Measurements from ENCODE around the gene NT5M.

NT5M gene

GRCh38 chr17:17354560-17355349 lies 51.6 kb downstream of the NT5M start:
- H3K27ac Mint-ChIP-seq: no peak overlapping the region
- H3K27me3 Mint-ChIP-seq (ENCODE audit: low read depth, poor library complexity): peaks cover 12% of the 10 kb centered on the region
- no peak overlapping the region for H3K4me3 Mint-ChIP-seq
- H3K4me1 Mint-ChIP-seq: peaks cover 13% of the 10 kb centered on the region
- peak; percentile 94 for TF ChIP-seq CTCF (IDR thresholded peaks at IDR 0.05)
- peaks cover 17% of the 10 kb centered on the region for H3K9me3 Mint-ChIP-seq
- peak; percentile 85 for DNase-seq
- peaks cover 8% of the 10 kb centered on the region for H3K36me3 Mint-ChIP-seq (ENCODE audit: low read depth)

- H3K4me3 Mint-ChIP-seq: no peak overlapping the region
- H3K9me3 Mint-ChIP-seq: peaks cover 24% of the 10 kb centered on the region
- peaks cover 9% of the 10 kb centered on the region for H3K4me1 Mint-ChIP-seq
- no peak for DNase-seq
- no peak for TF ChIP-seq CTCF (IDR thresholded peaks at IDR 0.05)
- H3K36me3 Mint-ChIP-seq (ENCODE audit: low read depth): peaks cover 9% of the 10 kb centered on the region
- H3K27me3 Mint-ChIP-seq (ENCODE audit: low read depth, poor library complexity): peaks cover 18% of the 10 kb centered on the region
- H3K27ac Mint-ChIP-seq: no peak overlapping the region
Observed at GRCh38 chr17:17355426-17355825, 52.3 kb downstream of the NT5M start.

- no peak overlapping the region for H3K27ac Mint-ChIP-seq
- peaks cover 31% of the 10 kb centered on the region for H3K9me3 Mint-ChIP-seq
- no peak overlapping the region for H3K4me3 Mint-ChIP-seq
- H3K4me1 Mint-ChIP-seq: peaks cover 8% of the 10 kb centered on the region
- peak; percentile 100 for TF ChIP-seq CTCF (IDR thresholded peaks at IDR 0.05)
- peak; percentile 81 for DNase-seq
- peaks cover 9% of the 10 kb centered on the region for H3K36me3 Mint-ChIP-seq (ENCODE audit: low read depth)
- peaks cover 22% of the 10 kb centered on the region for H3K27me3 Mint-ChIP-seq (ENCODE audit: low read depth, poor library complexity)
Observed at GRCh38 chr17:17356149-17356930, 53.2 kb downstream of the NT5M start.

GRCh38 chr17:17356931-17357270 lies 53.7 kb downstream of the NT5M start:
- no peak for DNase-seq
- TF ChIP-seq CTCF (IDR thresholded peaks at IDR 0.05): no peak
- peaks cover 22% of the 10 kb centered on the region for H3K27me3 Mint-ChIP-seq (ENCODE audit: low read depth, poor library complexity)
- H3K36me3 Mint-ChIP-seq (ENCODE audit: low read depth): peaks cover 9% of the 10 kb centered on the region
- H3K4me3 Mint-ChIP-seq: no peak overlapping the region
- H3K4me1 Mint-ChIP-seq: peaks cover 6% of the 10 kb centered on the region
- peaks cover 31% of the 10 kb centered on the region for H3K9me3 Mint-ChIP-seq
- no peak overlapping the region for H3K27ac Mint-ChIP-seq

- Mint-ChIP-seq H3K9me3 (peaks cover 31% of the 10 kb centered on the region), H3K36me3 (ENCODE audit: low read depth) (peaks cover 9% of the 10 kb centered on the region), H3K27me3 (ENCODE audit: low read depth, poor library complexity) (peaks cover 22% of the 10 kb centered on the region), H3K4me1 (peaks cover 2% of the 10 kb centered on the region), H3K4me3 (no peak overlapping the region), H3K27ac (no peak overlapping the region)
- TF ChIP-seq CTCF (IDR thresholded peaks at IDR 0.05): no peak
- no peak for DNase-seq
Observed at GRCh38 chr17:17358060-17358751, 55.0 kb downstream of the NT5M start.

Data from nephron progenitor cell (in vitro differentiated cells).